Smooth muscle cell (in vitro differentiated cells): ENCODE results near the gene ESCO1. TPM values are rescaled to one million over a fixed set of nuclear protein-coding genes. Genes with fewer than 3 reads are reported as not detected.

Source experiments
- DNase-seq: peaks from one replicate; lab custom pipeline; 2025; ENCODE audit not compliant: unreplicated experiment; lab: John Stamatoyannopoulos, UW
- H2AFZ ChIP-seq: fragments of 200-600 bp; sonication (generic); 2 replicates; pipeline ENCODE4 v1.6.0; 2016; ENCODE audit warnings: antibody characterized with exemption, low read depth, mild to moderate bottlenecking
- H3F3A ChIP-seq: fragments of 200-600 bp; sonication (generic); 2 replicates; pipeline ENCODE4 v1.6.0; 2017; ENCODE audit warnings: antibody characterized with exemption, low read depth
- H3K27ac ChIP-seq: fragments of 200-600 bp; sonication (generic); 2 replicates; pipeline ENCODE4 v1.5.1; 2016; ENCODE audit warnings: low read depth, mild to moderate bottlenecking
- H3K27me3 ChIP-seq: fragments of 200-600 bp; sonication (generic); 2 replicates; pipeline ENCODE4 v1.6.1; 2016; ENCODE audit warnings: low read depth, mild to moderate bottlenecking
- H3K36me3 ChIP-seq: fragments of 200-600 bp; sonication (generic); 2 replicates; pipeline ENCODE4 v1.5.1; 2016; ENCODE audit warnings: low read depth
- H3K4me1 ChIP-seq: fragments of 200-600 bp; sonication (generic); 2 replicates; pipeline ENCODE4 v1.5.1; 2016; ENCODE audit warnings: low read depth
- H3K4me2 ChIP-seq: fragments of 200-600 bp; sonication (generic); 2 replicates; pipeline ENCODE4 v1.6.0; 2016; ENCODE audit warnings: mild to moderate bottlenecking
- H3K4me3 ChIP-seq: fragments of 200-600 bp; sonication (generic); 2 replicates; pipeline ENCODE4 v1.5.1; 2016; ENCODE audit warnings: mild to moderate bottlenecking
- H3K79me2 ChIP-seq: fragments of 200-600 bp; sonication (generic); 2 replicates; pipeline ENCODE4 v1.6.0; 2016; ENCODE audit warnings: low read depth, mild to moderate bottlenecking
- H3K9ac ChIP-seq: fragments of 200-600 bp; sonication (generic); 2 replicates; pipeline ENCODE4 v1.6.0; 2016; ENCODE audit warnings: low read depth
- H3K9me3 ChIP-seq: fragments of 200-600 bp; sonication (generic); replicated peaks from 2 replicates; pipeline ENCODE4 v1.5.1; 2016; ENCODE audit warnings: low read depth
- H4K20me1 ChIP-seq: fragments of 200-600 bp; sonication (generic); 2 replicates; pipeline ENCODE4 v1.6.0; 2016; ENCODE audit warnings: low read depth
- CTCF ChIP-seq: fragments of 200-600 bp; sonication (generic); IDR thresholded peaks from 2 replicates; pipeline ENCODE4 v1.5.1; 2017; ENCODE audit warnings: borderline replicate concordance, mild to moderate bottlenecking, antibody characterized with exemption; ENCODE audit not compliant: insufficient read depth, poor library complexity, severe bottlenecking
- WGBS: methylation state at CpG from one replicate; pipeline ENCODE4 v1.1.7; 2016; ENCODE audit warnings: low lambda C conversion rate; 5-methylcytosine and 5-hydroxymethylcytosine counted together
- polyA plus RNA-seq: library from polyadenylated mRNA; unstranded; fragments of >200 nt; fragmentation: Nextera tagmentation; extraction: Ambion mirVana; gene quantifications from 2 replicates; pipeline ENCODE4 v1.2.1, GENCODE V29; 2016
- total RNA-seq: library from RNA; depleted of rRNA; stranded (reverse); fragments of >200 nt; gene quantifications from 2 replicates; pipeline ENCODE4 v1.2.3, GENCODE V29; 2014

ESCO1 gene
- total and polyA plus RNA-seq, 2 experiments from 2014 or later: 10.1 to 21.4 TPM

- 92% methylated on average over 7 of the region's 7 CpGs for WGBS
These were observed 97.8 kb downstream of the ESCO1 start for GRCh38 chr18:21502661-21503060.

GRCh38 chr18:21499997-21500396 lies 100.5 kb downstream of the ESCO1 start:
- no peak for DNase-seq
- no peak for TF ChIP-seq CTCF
- Histone ChIP-seq H3K4me3 (no peak overlapping the region), H3K36me3 (no peaks in the 10 kb centered on the region), H3K9ac (no peak overlapping the region), H3K4me1 (no peaks in the 10 kb centered on the region), H3K9me3 (no peaks in the 10 kb centered on the region), H4K20me1 (no peaks in the 10 kb centered on the region), H2AFZ (no peak overlapping the region), H3K79me2 (no peaks in the 10 kb centered on the region), H3K27me3 (no peaks in the 10 kb centered on the region), H3F3A (no peaks in the 10 kb centered on the region), H3K27ac (no peak overlapping the region), H3K4me2 (no peak overlapping the region)
- WGBS: 92% methylated on average over 16 of the region's 16 CpGs

More at GRCh38 chr18:21502661-21503060, 97.8 kb downstream of the ESCO1 start:
- no peak overlapping the region for H3K27ac ChIP-seq
- H3K9me3 ChIP-seq: no peaks in the 10 kb centered on the region
- H4K20me1 ChIP-seq: no peaks in the 10 kb centered on the region
- H3K4me1 ChIP-seq: no peaks in the 10 kb centered on the region
- no peak overlapping the region for H2AFZ ChIP-seq
- H3K4me2 ChIP-seq: no peak overlapping the region
- H3F3A ChIP-seq: no peaks in the 10 kb centered on the region
- no peak for DNase-seq
- no peaks in the 10 kb centered on the region for H3K27me3 ChIP-seq
- H3K4me3 ChIP-seq: no peak overlapping the region
- no peaks in the 10 kb centered on the region for H3K79me2 ChIP-seq
- no peaks in the 10 kb centered on the region for H3K36me3 ChIP-seq
- no peak overlapping the region for H3K9ac ChIP-seq
- TF ChIP-seq CTCF: no peak

GRCh38 chr18:21496277-21496835 lies 104.1 kb downstream of the ESCO1 start:
- no peaks in the 10 kb centered on the region for H3K9me3 ChIP-seq
- H3K4me3 ChIP-seq: no peak overlapping the region
- H3K27ac ChIP-seq: no peak overlapping the region
- H3K79me2 ChIP-seq: no peaks in the 10 kb centered on the region
- no peak overlapping the region for H3K9ac ChIP-seq
- no peaks in the 10 kb centered on the region for H3K36me3 ChIP-seq
- no peaks in the 10 kb centered on the region for H3K27me3 ChIP-seq
- H3F3A ChIP-seq: no peaks in the 10 kb centered on the region
- no peak for DNase-seq
- TF ChIP-seq CTCF: no peak
- H3K4me1 ChIP-seq: no peaks in the 10 kb centered on the region
- no peak overlapping the region for H2AFZ ChIP-seq
- H4K20me1 ChIP-seq: no peaks in the 10 kb centered on the region
- no peak overlapping the region for H3K4me2 ChIP-seq
- WGBS: 92% methylated on average over 12 of the region's 12 CpGs

- Histone ChIP-seq H3K9ac (no peak overlapping the region), H3K79me2 (no peaks in the 10 kb centered on the region), H3F3A (no peaks in the 10 kb centered on the region), H2AFZ (no peak overlapping the region), H3K27ac (no peak overlapping the region), H4K20me1 (no peaks in the 10 kb centered on the region), H3K9me3 (no peaks in the 10 kb centered on the region), H3K4me1 (no peaks in the 10 kb centered on the region), H3K27me3 (no peaks in the 10 kb centered on the region), H3K4me2 (no peak overlapping the region), H3K4me3 (no peak overlapping the region), H3K36me3 (no peaks in the 10 kb centered on the region)
- TF ChIP-seq CTCF: no peak
- DNase-seq: no peak
- WGBS: 85% methylated on average over 4 of the region's 4 CpGs
These were observed 109.8 kb downstream of the ESCO1 start for GRCh38 chr18:21490748-21491147.
